Measurements from ENCODE around the gene OR1A1.
"Not testable (repeated sequence)": the region's sequence is repeated elsewhere in the genome, so short reads cannot be mapped to it uniquely, and the experiment has no call there.

The OR1A1 gene

GRCh38 chr17:3207367-3207766, at the start of gene OR1A1:
OR1A1 (plus strand) TSS chr17:3207667; CDS start chr17:3215621, 7,954 bp downstream.
- no peak for DNase-seq (ENCODE audit: low read depth)

- no peak for DNase-seq (ENCODE audit: low read depth)
Observed at GRCh38 chr17:3167574-3167973, 39.9 kb upstream of the OR1A1 start.

- no peak for DNase-seq (ENCODE audit: low read depth)
Observed at GRCh38 chr17:3189961-3190360, 17.5 kb upstream of the OR1A1 start.

GRCh38 chr17:3197219-3197618, 10.2 kb upstream of the OR1A1 start, which contains the start of gene OR1A2:
OR1A2 (plus strand) TSS chr17:3197519; CDS start chr17:3197519, 0 bp downstream.
- DNase-seq (ENCODE audit: low read depth): no peak

- DNase-seq (ENCODE audit: low read depth): no peak
Observed at GRCh38 chr17:3208484-3208883, 1.0 kb downstream of the OR1A1 start.

GRCh38 chr17:3213001-3213400, 5.5 kb downstream of the OR1A1 start:
- DNase-seq (ENCODE audit: low read depth): no peak

GRCh38 chr17:3213587-3213986, 6.1 kb downstream of the OR1A1 start:
- no peak for DNase-seq (ENCODE audit: low read depth)

- DNase-seq (ENCODE audit: low read depth): not testable (repeated sequence)
Observed at GRCh38 chr17:3219978-3220377, 12.5 kb downstream of the OR1A1 start.

- DNase-seq (ENCODE audit: low read depth): no peak
Observed at GRCh38 chr17:3221850-3222249, 14.4 kb downstream of the OR1A1 start.

GRCh38 chr17:3222505-3222904, 15.0 kb downstream of the OR1A1 start:
- no peak for DNase-seq (ENCODE audit: low read depth)

- not testable (repeated sequence) for DNase-seq (ENCODE audit: low read depth)
Observed at GRCh38 chr17:3224721-3225352, 17.4 kb downstream of the OR1A1 start.

- DNase-seq (ENCODE audit: low read depth): not testable (repeated sequence)
Observed at GRCh38 chr17:3232300-3232699, 24.8 kb downstream of the OR1A1 start.

- DNase-seq (ENCODE audit: low read depth): not testable (repeated sequence)
Observed at GRCh38 chr17:3238685-3239084, 31.2 kb downstream of the OR1A1 start.

GRCh38 chr17:3241044-3241443, 33.6 kb downstream of the OR1A1 start:
- not testable (repeated sequence) for DNase-seq (ENCODE audit: low read depth)

GRCh38 chr17:3244841-3245240, 37.4 kb downstream of the OR1A1 start:
- DNase-seq (ENCODE audit: low read depth): not testable (repeated sequence)

GRCh38 chr17:3249013-3249412, 41.5 kb downstream of the OR1A1 start:
- not testable (repeated sequence) for DNase-seq (ENCODE audit: low read depth)

GRCh38 chr17:3256575-3256974, 49.1 kb downstream of the OR1A1 start:
- DNase-seq (ENCODE audit: low read depth): no peak

- DNase-seq (ENCODE audit: low read depth): no peak
Observed at GRCh38 chr17:3260163-3260562, 52.7 kb downstream of the OR1A1 start.

GRCh38 chr17:3260600-3260999, 53.1 kb downstream of the OR1A1 start:
- DNase-seq (ENCODE audit: low read depth): no peak
